SK-N-SH (cell line): Measurements from ENCODE around the gene CD33. TPM values are rescaled to one million over a fixed set of nuclear protein-coding genes. Genes with fewer than 3 reads are reported as not detected.

Experiments used
- CTCF ChIA-PET: fragments of 300-600, 350-600 bp; formaldehyde crosslinking; extraction: SDS; loops from one replicate; lab custom pipeline; 2021; lab: Yijun Ruan, JAX
- POLR2A ChIA-PET: fragments of 350-600 bp; sonication (Branson Sonifier 250); formaldehyde crosslinking; extraction: SDS; loops from one replicate; lab custom pipeline; 2020; ENCODE audit warnings: antibody characterized with exemption, inconsistent platforms; lab: Yijun Ruan, JAX
- DNase-seq: peaks from one replicate; pipeline ENCODE4 v3.0.0; 2012
- H2AFZ ChIP-seq: fragments of 200-600 bp; sonication (generic); 2 replicates; pipeline ENCODE4 v1.8.1; 2016; ENCODE audit warnings: antibody characterized with exemption, mild to moderate bottlenecking, low read depth
- H3F3A ChIP-seq: fragments of 200-600 bp; sonication (generic); replicated peaks from 2 replicates; pipeline ENCODE3; 2016; ENCODE audit warnings: antibody characterized with exemption, mild to moderate bottlenecking; ENCODE audit not compliant: insufficient read depth
- H3K27ac ChIP-seq, 2 experiments: fragments of 200-500 bp in 1 of 2; fragments of 200-600 bp in 1 of 2; sonication (Bioruptor generic) in 1 of 2; sonication (generic), shearing (Covaris generic) in 1 of 2; 2 replicates each; pipeline versions ENCODE4 v1.5.1 to v1.6.1; 2014 to 2016; ENCODE audit warnings: low read depth in 2 of 2, inconsistent platforms in 1 of 2, low read length in 1 of 2, mild to moderate bottlenecking in 1 of 2, mixed read lengths in 1 of 2
- H3K27me3 ChIP-seq: fragments of 200-600 bp; sonication (generic), shearing (Covaris generic); 2 replicates; pipeline ENCODE4 v1.6.1; 2016; ENCODE audit warnings: mixed run types; ENCODE audit not compliant: insufficient read depth
- H3K36me3 ChIP-seq, 2 experiments: fragments of 200-500 bp in 1 of 2; fragments of 200-600 bp in 1 of 2; sonication (Bioruptor generic) in 1 of 2; sonication (generic) in 1 of 2; replicated peaks in 1 of 2; 2 replicates each; pipeline versions ENCODE3 to v1.5.1; 2014 to 2016; ENCODE audit warnings: low read length in 1 of 2, mild to moderate bottlenecking in 1 of 2; ENCODE audit not compliant: insufficient read depth in 2 of 2, control insufficient read depth in 1 of 2
- H3K4me1 ChIP-seq, 2 experiments: fragments of 200-500 bp in 1 of 2; fragments of 200-600 bp in 1 of 2; sonication (Bioruptor generic) in 1 of 2; sonication (generic), shearing (Covaris generic) in 1 of 2; 2 replicates each; pipeline versions ENCODE4 v1.5.1 to v1.6.1; 2014 to 2016; ENCODE audit warnings: low read depth in 1 of 2, low read length in 1 of 2, mixed run types in 1 of 2; ENCODE audit not compliant: insufficient read depth in 2 of 2, control insufficient read depth in 1 of 2
- H3K4me2 ChIP-seq: fragments of 200-600 bp; sonication (generic), shearing (Covaris generic); 2 replicates; pipeline ENCODE4 v1.6.1; 2017; ENCODE audit warnings: mixed run types
- H3K4me3 ChIP-seq, 2 experiments: fragments of 200-500 bp in 1 of 2; fragments of 200-600 bp in 1 of 2; sonication (Bioruptor generic) in 1 of 2; sonication (generic), shearing (Covaris generic) in 1 of 2; 2 replicates each; pipeline versions ENCODE4 v1.5.1 to v1.8.1; 2014 to 2016; ENCODE audit warnings: low read depth in 2 of 2, inconsistent platforms in 1 of 2, low read length in 1 of 2, mild to moderate bottlenecking in 1 of 2, mixed read lengths in 1 of 2, moderate library complexity in 1 of 2
- H3K79me2 ChIP-seq: fragments of 200-600 bp; sonication (generic); 2 replicates; pipeline ENCODE4 v1.8.1; 2017; ENCODE audit warnings: mild to moderate bottlenecking; ENCODE audit not compliant: insufficient read depth
- H3K9ac ChIP-seq: fragments of 200-600 bp; sonication (generic); 2 replicates; pipeline ENCODE4 v1.6.1; 2017; ENCODE audit warnings: mixed run types
- H3K9me2 ChIP-seq: fragments of 200-600 bp; sonication (generic); 2 replicates; pipeline ENCODE4 v1.6.1; 2017; ENCODE audit warnings: mixed run types
- H3K9me3 ChIP-seq: fragments of 200-600 bp; sonication (generic); 2 replicates; pipeline ENCODE4 v1.6.1; 2017; ENCODE audit warnings: mixed run types, mild to moderate bottlenecking, moderate library complexity
- H4K20me1 ChIP-seq: fragments of 200-600 bp; sonication (generic); 2 replicates; pipeline ENCODE4 v1.6.1; 2017; ENCODE audit warnings: mild to moderate bottlenecking, mixed run types; ENCODE audit not compliant: insufficient read depth
- CHD2 ChIP-seq: fragments of 150-350 bp; IDR thresholded peaks from 2 replicates; pipeline ENCODE4 v1.6.1; 2018; ENCODE audit warnings: low read length; ENCODE audit not compliant: partially characterized antibody
- EZH2phosphoT487 ChIP-seq: fragments of 200-600 bp; sonication (generic); IDR thresholded peaks from 2 replicates; pipeline ENCODE4 v1.6.1; 2017; ENCODE audit warnings: low read depth, mixed run types, mild to moderate bottlenecking, antibody characterized with exemption, moderate library complexity, borderline replicate concordance
- FOSL2 ChIP-seq: IDR thresholded peaks from 2 replicates; pipeline ENCODE4 v1.4.0; 2012; ENCODE audit warnings: low read depth, mild to moderate bottlenecking, moderate library complexity, borderline replicate concordance
- FOXJ3 ChIP-seq: sonication (generic); formaldehyde crosslinking; IDR thresholded peaks from 2 replicates; pipeline ENCODE4 v1.5.1; 2020; ENCODE audit warnings: mild to moderate bottlenecking, missing genetic modification reagents
- FOXM1 ChIP-seq: IDR thresholded peaks from 2 replicates; pipeline ENCODE4 v1.4.0; 2012; ENCODE audit warnings: low read depth, mild to moderate bottlenecking
- GABPA ChIP-seq: IDR thresholded peaks from 2 replicates; pipeline ENCODE4 v1.4.0; 2012; ENCODE audit warnings: low read depth, mild to moderate bottlenecking
- IRF3 ChIP-seq: fragments of 150-350 bp; IDR thresholded peaks from 2 replicates; pipeline ENCODE4 v1.6.1; 2016; ENCODE audit warnings: mild to moderate bottlenecking, low read depth, low read length
- JUND ChIP-seq: IDR thresholded peaks from 2 replicates; pipeline ENCODE4 v1.4.0; 2012
- NFIC ChIP-seq: IDR thresholded peaks from 2 replicates; pipeline ENCODE4 v1.4.0; 2012; ENCODE audit warnings: borderline replicate concordance
- PBX3 ChIP-seq: IDR thresholded peaks from 2 replicates; pipeline ENCODE4; 2012
- RAD21 ChIP-seq: IDR thresholded peaks from 2 replicates; pipeline ENCODE4 v1.6.1; 2012; ENCODE audit warnings: mild to moderate bottlenecking, low read length
- RFX5 ChIP-seq: IDR thresholded peaks from 2 replicates; pipeline ENCODE4 v1.6.1; 2012; ENCODE audit warnings: mild to moderate bottlenecking, improper control_type of control experiment, low read length
- SIN3A ChIP-seq: IDR thresholded peaks from 2 replicates; pipeline ENCODE4 v1.6.1; 2012; ENCODE audit warnings: low read depth, mild to moderate bottlenecking, low read length, moderate library complexity, borderline replicate concordance
- SMC3 ChIP-seq: IDR thresholded peaks from 2 replicates; pipeline ENCODE4 v1.6.1; 2012; ENCODE audit warnings: low read depth, low read length, improper control_type of control experiment
- TCF12 ChIP-seq: IDR thresholded peaks from 2 replicates; pipeline ENCODE4 v1.4.0; 2012
- TEAD4 ChIP-seq: IDR thresholded peaks from 2 replicates; pipeline ENCODE4 v1.4.0; 2012; ENCODE audit warnings: mild to moderate bottlenecking, borderline replicate concordance; ENCODE audit not compliant: insufficient read depth
- USF1 ChIP-seq: IDR thresholded peaks from 2 replicates; pipeline ENCODE4 v1.4.0; 2012; ENCODE audit warnings: low read depth, borderline replicate concordance
- USF2 ChIP-seq: fragments of 150-350 bp; IDR thresholded peaks from 2 replicates; pipeline ENCODE4 v1.6.1; 2017; ENCODE audit warnings: antibody characterized with exemption, low read length, low read depth, borderline replicate concordance
- YY1 ChIP-seq: IDR thresholded peaks from 2 replicates; pipeline ENCODE4 v1.4.0; 2012; ENCODE audit warnings: low read depth, mild to moderate bottlenecking
- WGBS: methylation state at CpG from one replicate; pipeline ENCODE4 v1.1.6; 2017; ENCODE audit warnings: low lambda C conversion rate; 5-methylcytosine and 5-hydroxymethylcytosine counted together
- polyA plus RNA-seq, 3 experiments: library from polyadenylated mRNA; depleted of rRNA; stranded (reverse); fragments of >200 nt; gene quantifications; 2 replicates each; pipeline ENCODE4 v1.2.3, GENCODE V29; 2012

Gene CD33
- polyA plus RNA-seq, 1 of the 3 experiments (the other 2 are of a cell fraction), result 0.36 TPM

GRCh38 chr19:51247972-51248590 lies 23.2 kb downstream of the CD33 start:
- Histone ChIP-seq H3K4me3 (no peak overlapping the region), H3K36me3 (no peaks in the 10 kb centered on the region), H3K4me1 (no peaks in the 10 kb centered on the region), H3K9me2 (no peaks in the 10 kb centered on the region), H3K9me3 (no peaks in the 10 kb centered on the region), H3K9ac (no peak overlapping the region), H3K4me2 (no peak overlapping the region), H3K27me3 (peaks cover 26% of the 10 kb centered on the region; the same call in 1 of the 2 replicates), H3K79me2 (no peaks in the 10 kb centered on the region), H2AFZ (no peak overlapping the region), H3F3A (no peaks in the 10 kb centered on the region), H3K27ac (no peak overlapping the region), H4K20me1 (no peaks in the 10 kb centered on the region)
- ChIA-PET POLR2A (no interaction called here), CTCF (interaction anchor here (0.9 to 2.4 kb wide), 3 partner anchors 10 to 93 kb away, joined by 3 to 10 read pairs (median 8); no protein-coding TSS in a partner anchor)
- no peak for TF ChIP-seq FOXJ3
- no peak for TF ChIP-seq RAD21
- TF ChIP-seq TCF12, result no peak
- no peak for TF ChIP-seq FOXM1
- WGBS, result 8% methylated on average over 7 of the region's 7 CpGs
- DNase-seq, result no peak

GRCh38 chr19:51250786-51251467 lies 26.0 kb downstream of the CD33 start, which contains the start of gene SIGLECL1:
Gene SIGLECL1 (plus strand): TSS chr19:51251080. CDS start chr19:51264073, 12,993 bp downstream.
- no peaks in the 10 kb centered on the region for H3K9me3 ChIP-seq
- TF ChIP-seq RAD21 (no peak), CHD2 (no peak), EZH2phosphoT487 (no peak), PBX3 (no peak), FOSL2 (no peak), SMC3 (no peak), GABPA (no peak), NFIC (no peak), YY1 (no peak), JUND (no peak), RFX5 (no peak), USF2 (no peak), FOXM1 (no peak), USF1 (no peak), TEAD4 (no peak), SIN3A (no peak), IRF3 (no peak)
- H3K4me1 ChIP-seq, result no peaks in the 10 kb centered on the region
- no peaks in the 10 kb centered on the region for H4K20me1 ChIP-seq
- H3K27me3 ChIP-seq, result peaks cover 26% of the 10 kb centered on the region
- no peaks in the 10 kb centered on the region for H3K9me2 ChIP-seq
- H3F3A ChIP-seq, result no peaks in the 10 kb centered on the region
- H3K4me2 ChIP-seq, result no peak within 1 kb of the TSS
- DNase-seq, result no peak
- H3K9ac ChIP-seq, result no peak within 1 kb of the TSS
- H3K79me2 ChIP-seq, result no peaks in the 10 kb centered on the region
- H3K27ac ChIP-seq, result no peak within 1 kb of the TSS
- CTCF ChIA-PET, result interaction anchor here (1.2 to 1.7 kb wide), 2 partner anchors 9 to 19 kb away, joined by 3 to 4 read pairs; no protein-coding TSS in a partner anchor
- H3K4me3 ChIP-seq, result no peak within 1 kb of the TSS
- no peaks in the 10 kb centered on the region for H3K36me3 ChIP-seq
- 45% methylated on average over 9 of the region's 23 CpGs for WGBS
- POLR2A ChIA-PET, result no interaction called here
- no peak within 1 kb of the TSS for H2AFZ ChIP-seq
